H1 (cell line): ENCODE results near the gene KIF23. TPM values are rescaled to one million over a fixed set of nuclear protein-coding genes. Genes with fewer than 3 reads are reported as not detected.

Experiments
- CTCF ChIA-PET: fragments of 300-600 bp; sonication (Branson Sonifier 250); formaldehyde crosslinking; loops from one replicate; lab custom pipeline; 2021; ENCODE audit not compliant: partially characterized antibody; lab: Charles Lee
- POLR2A ChIA-PET: fragments of 300-600 bp; sonication (Branson Sonifier 250); formaldehyde crosslinking; loops from one replicate; lab custom pipeline; 2021; ENCODE audit warnings: inconsistent platforms; ENCODE audit not compliant: partially characterized antibody; lab: Charles Lee
- DNase-seq, 2 experiments: peaks; one replicate each; pipeline versions ENCODE4 v3.0.0 to v3.0.0-alpha.2; 2010 to 2022; ENCODE audit warnings: low spot score in 2 of 2, low read depth in 1 of 2, mixed read lengths in 1 of 2
- FAIRE-seq: peaks from 2 replicates; lab custom pipeline; 2011; peaks lifted over from hg19 to GRCh38; lab: Jason Lieb, UNC
- H2AFZ ChIP-seq: 2 replicates; pipeline ENCODE4 v1.8.1; 2012; ENCODE audit warnings: low read length, inconsistent platforms
- H2AK5ac ChIP-seq: 2 replicates; pipeline ENCODE4 v1.6.1; 2013; ENCODE audit warnings: low read depth, low read length
- H2BK120ac ChIP-seq: replicated peaks from 2 replicates; pipeline ENCODE3; 2013; ENCODE audit warnings: low read depth, low read length, inconsistent platforms
- H2BK12ac ChIP-seq: 2 replicates; pipeline ENCODE4 v1.6.1; 2013; ENCODE audit warnings: low read depth, low read length
- H2BK15ac ChIP-seq: 2 replicates; pipeline ENCODE4 v1.6.1; 2013; ENCODE audit warnings: low read length
- H2BK20ac ChIP-seq: 2 replicates; pipeline ENCODE4 v1.6.1; 2013; ENCODE audit warnings: low read length
- H2BK5ac ChIP-seq: 2 replicates; pipeline ENCODE4 v1.6.1; 2013; ENCODE audit warnings: low read depth, low read length
- H3K14ac ChIP-seq: 2 replicates; pipeline ENCODE4 v1.6.1; 2013; ENCODE audit warnings: inconsistent platforms; ENCODE audit not compliant: insufficient read length
- H3K18ac ChIP-seq: 2 replicates; pipeline ENCODE4 v1.6.1; 2013; ENCODE audit warnings: low read length; ENCODE audit errors: extremely low read depth
- H3K23ac ChIP-seq: 2 replicates; pipeline ENCODE4 v1.6.1; 2013; ENCODE audit warnings: inconsistent platforms; ENCODE audit not compliant: insufficient read length
- H3K23me2 ChIP-seq: 2 replicates; pipeline ENCODE4 v1.6.1; 2013; ENCODE audit warnings: low read depth, low read length
- H3K27ac ChIP-seq: 2 replicates; pipeline ENCODE4 v1.6.1; 2011; ENCODE audit warnings: low read depth, low read length, inconsistent platforms
- H3K27me3 ChIP-seq, 4 experiments: replicated peaks in 1 of 4; 1 replicate in 1 of 4; 2 replicates in 3 of 4; pipeline versions ENCODE4 v1.6.1 to v1.8.1; 2011 to 2013; ENCODE audit warnings: low read length in 3 of 4, mild to moderate bottlenecking in 3 of 4, inconsistent platforms in 2 of 4, mixed read lengths in 2 of 4, moderate library complexity in 1 of 4; ENCODE audit not compliant: control insufficient read depth in 3 of 4, insufficient read depth in 3 of 4; ENCODE audit errors: extremely low read depth in 1 of 4
- H3K36me3 ChIP-seq, 4 experiments: 2 replicates each; pipeline versions ENCODE4 v1.6.1 to v1.8.1; 2011 to 2013; ENCODE audit warnings: mild to moderate bottlenecking in 4 of 4, low read length in 3 of 4, moderate library complexity in 2 of 4, control low read depth in 1 of 4, inconsistent platforms in 1 of 4; ENCODE audit not compliant: insufficient read depth in 4 of 4, control insufficient read depth in 2 of 4
- H3K4ac ChIP-seq: replicated peaks from 2 replicates; pipeline ENCODE3; 2013; ENCODE audit warnings: low read length, low read depth, mixed read lengths, inconsistent platforms; ENCODE audit not compliant: insufficient read length
- H3K4me1 ChIP-seq, 4 experiments: replicated peaks in 1 of 4; 1 replicate in 1 of 4; 2 replicates in 3 of 4; pipeline versions ENCODE4 v1.6.1 to v1.8.1; 2011 to 2013; ENCODE audit warnings: low read length in 3 of 4, inconsistent platforms in 2 of 4, mixed read lengths in 1 of 4; ENCODE audit not compliant: insufficient read depth in 4 of 4, control insufficient read depth in 3 of 4
- H3K4me2 ChIP-seq, 2 experiments: 2 replicates each; pipeline versions ENCODE4 v1.6.1 to v1.8.1; 2011 to 2013; ENCODE audit warnings: low read depth in 2 of 2, low read length in 2 of 2, control low read depth in 1 of 2, inconsistent platforms in 1 of 2, mild to moderate bottlenecking in 1 of 2; ENCODE audit not compliant: insufficient read depth in 1 of 2
- H3K4me3 ChIP-seq, 4 experiments: fragments of 200-600, 300-600 bp in 1 of 4; sonication (generic), shearing (Covaris generic), sonication (Bioruptor Twin) in 1 of 4; 2 replicates each; pipeline versions ENCODE4 v1.5.1 to v1.8.1; 2011 to 2016; ENCODE audit warnings: low read length in 4 of 4, low read depth in 3 of 4, control low read depth in 2 of 4, inconsistent platforms in 2 of 4, mild to moderate bottlenecking in 2 of 4, mixed read lengths in 1 of 4, moderate library complexity in 1 of 4; ENCODE audit not compliant: insufficient read depth in 2 of 4; ENCODE audit errors: extremely low read depth in 1 of 4
- H3K56ac ChIP-seq: replicated peaks from 2 replicates; pipeline ENCODE3; 2013; ENCODE audit warnings: low read depth, mild to moderate bottlenecking, mixed read lengths, low read length, inconsistent platforms; ENCODE audit not compliant: insufficient read length
- H3K79me1 ChIP-seq: 2 replicates; pipeline ENCODE4 v1.6.1; 2013; ENCODE audit warnings: low read depth, low read length, control low read depth
- H3K79me2 ChIP-seq, 2 experiments: 2 replicates each; pipeline versions ENCODE4 v1.6.1 to v1.8.1; 2012 to 2013; ENCODE audit warnings: low read length in 2 of 2, mild to moderate bottlenecking in 2 of 2, inconsistent platforms in 1 of 2; ENCODE audit not compliant: insufficient read depth in 2 of 2, control insufficient read depth in 1 of 2
- H3K9ac ChIP-seq, 4 experiments: replicated peaks in 1 of 4; 1 replicate in 1 of 4; 2 replicates in 3 of 4; pipeline versions ENCODE4 v1.6.1 to v1.8.1; 2011 to 2013; ENCODE audit warnings: low read depth in 3 of 4, low read length in 3 of 4, control low read depth in 2 of 4, mild to moderate bottlenecking in 2 of 4, moderate library complexity in 2 of 4, inconsistent platforms in 1 of 4; ENCODE audit errors: extremely low read depth in 1 of 4
- H3K9me3 ChIP-seq, 2 experiments: 2 replicates each; pipeline versions ENCODE4 v1.6.1 to v1.8.1; 2012 to 2013; ENCODE audit warnings: mild to moderate bottlenecking in 2 of 2, moderate library complexity in 2 of 2, control low read depth in 1 of 2, inconsistent platforms in 1 of 2, low read depth in 1 of 2, low read length in 1 of 2, mixed read lengths in 1 of 2; ENCODE audit not compliant: insufficient read depth in 2 of 2
- H4K20me1 ChIP-seq, 2 experiments: replicated peaks in 1 of 2; 2 replicates each; pipeline versions ENCODE3 to v1.8.1; 2011 to 2013; ENCODE audit warnings: inconsistent platforms in 2 of 2, low read length in 2 of 2, mild to moderate bottlenecking in 1 of 2; ENCODE audit not compliant: insufficient read depth in 2 of 2, control insufficient read depth in 1 of 2
- H4K5ac ChIP-seq: 2 replicates; pipeline ENCODE4 v1.6.1; 2013; ENCODE audit warnings: low read length, low read depth, mixed read lengths, inconsistent platforms; ENCODE audit not compliant: insufficient read length
- H4K8ac ChIP-seq: 2 replicates; pipeline ENCODE4 v1.8.0; 2013; ENCODE audit warnings: mild to moderate bottlenecking, moderate library complexity, low read length, inconsistent platforms; ENCODE audit not compliant: insufficient read depth; ENCODE audit errors: extremely low read depth
- H4K91ac ChIP-seq: replicated peaks from 2 replicates; pipeline ENCODE3; 2013; ENCODE audit warnings: low read length, mixed read lengths, inconsistent platforms; ENCODE audit not compliant: insufficient read length
- CREB1 ChIP-seq: IDR thresholded peaks from 2 replicates; pipeline ENCODE4 v1.6.1; 2012; ENCODE audit warnings: inconsistent platforms
- HDAC2 ChIP-seq, 2 experiments: fragments of 300-600 bp in 1 of 2; sonication (generic) in 1 of 2; IDR thresholded peaks; 2 replicates each; pipeline ENCODE4 v1.6.1; 2011 to 2012; ENCODE audit warnings: low read depth in 2 of 2, low read length in 2 of 2, mild to moderate bottlenecking in 2 of 2, moderate library complexity in 2 of 2, borderline replicate concordance in 1 of 2, inconsistent platforms in 1 of 2
- HDAC6 ChIP-seq: IDR thresholded peaks from one replicate; pipeline ENCODE4 v1.7.1; 2012; ENCODE audit warnings: low read depth, mild to moderate bottlenecking, inconsistent platforms, low read length, moderate library complexity
- KDM1A ChIP-seq: fragments of 200-600, 300-600 bp; sonication (generic); IDR thresholded peaks from 2 replicates; pipeline ENCODE4 v1.7.1; 2016; ENCODE audit warnings: mild to moderate bottlenecking, low read length, borderline replicate concordance
- MAFK ChIP-seq: IDR thresholded peaks from 2 replicates; pipeline ENCODE4 v1.6.1; 2012; ENCODE audit warnings: low read depth, mild to moderate bottlenecking, improper control_type of control experiment, low read length
- SAP30 ChIP-seq: fragments of 300-600 bp; sonication (generic); IDR thresholded peaks from 2 replicates; pipeline ENCODE4 v1.7.1; 2012; ENCODE audit warnings: low read length, moderate library complexity, mild to moderate bottlenecking, inconsistent platforms; ENCODE audit not compliant: insufficient read depth, insufficient replicate concordance
- SIN3A ChIP-seq, 2 experiments: IDR thresholded peaks in 1 of 2; conservative IDR thresholded peaks in 1 of 2; 2 replicates each; pipeline ENCODE4 v1.6.1; 2011 to 2012; ENCODE audit warnings: low read length in 2 of 2, improper control_type of control experiment in 1 of 2, low read depth in 1 of 2, mild to moderate bottlenecking in 1 of 2
- SP2 ChIP-seq: IDR thresholded peaks from 2 replicates; pipeline ENCODE4 v1.6.1; 2012; ENCODE audit warnings: mild to moderate bottlenecking, low read length, inconsistent platforms
- WGBS, 2 experiments: shearing (Covaris generic) in 1 of 2; methylation state at CpG; one replicate each; pipeline versions ENCODE4 v1.1.6 to v1.1.7; 2013 to 2015; ENCODE audit warnings: low lambda C conversion rate in 2 of 2, mixed read lengths in 2 of 2, inconsistent platforms in 1 of 2, low coverage in 1 of 2, missing lambda C conversion rate in 1 of 2; ENCODE audit not compliant: insufficient replicate concordance in 2 of 2, insufficient coverage in 1 of 2, insufficient read length in 1 of 2; ENCODE audit errors: extremely low coverage in 1 of 2, missing lambda C conversion rate in 1 of 2; 5-methylcytosine and 5-hydroxymethylcytosine counted together
- polyA plus RNA-seq, 7 experiments: library from polyadenylated mRNA; depleted of rRNA in 3 of 7; stranded (reverse) in 5 of 7; unstranded in 2 of 7; fragments of >200 nt in 5 of 7; fragments of 200-250 nt in 2 of 7; gene quantifications; 1 replicate in 5 of 7; 2 replicates in 1 of 7; 4 replicates in 1 of 7; pipeline versions ENCODE4 v1.2.1 to v1.2.3, GENCODE V29; 2011 to 2013; ENCODE audit warnings: missing spikeins in 2 of 7, mixed read lengths in 2 of 7
- total RNA-seq: library from RNA; stranded (reverse); fragmentation: NEBNext Ultra II Directional; extraction: Animal tissue kit (Norgen Biotek cat#: 25700); gene quantifications from 2 replicates; pipeline ENCODE4 v1.2.1, GENCODE V29; 2021
- TF ChIP-seq, protein P1 (sequence below): IDR thresholded peaks from 2 replicates; pipeline ENCODE4 v1.6.1; 2012; ENCODE audit warnings: low read length, inconsistent platforms

KIF23 gene
- total and polyA plus RNA-seq, 2 of the 8 experiments (the other 6 are each of a cell fraction or from before 2014, with no cell fraction given), result 26.2 to 77.4 TPM

DNA sequence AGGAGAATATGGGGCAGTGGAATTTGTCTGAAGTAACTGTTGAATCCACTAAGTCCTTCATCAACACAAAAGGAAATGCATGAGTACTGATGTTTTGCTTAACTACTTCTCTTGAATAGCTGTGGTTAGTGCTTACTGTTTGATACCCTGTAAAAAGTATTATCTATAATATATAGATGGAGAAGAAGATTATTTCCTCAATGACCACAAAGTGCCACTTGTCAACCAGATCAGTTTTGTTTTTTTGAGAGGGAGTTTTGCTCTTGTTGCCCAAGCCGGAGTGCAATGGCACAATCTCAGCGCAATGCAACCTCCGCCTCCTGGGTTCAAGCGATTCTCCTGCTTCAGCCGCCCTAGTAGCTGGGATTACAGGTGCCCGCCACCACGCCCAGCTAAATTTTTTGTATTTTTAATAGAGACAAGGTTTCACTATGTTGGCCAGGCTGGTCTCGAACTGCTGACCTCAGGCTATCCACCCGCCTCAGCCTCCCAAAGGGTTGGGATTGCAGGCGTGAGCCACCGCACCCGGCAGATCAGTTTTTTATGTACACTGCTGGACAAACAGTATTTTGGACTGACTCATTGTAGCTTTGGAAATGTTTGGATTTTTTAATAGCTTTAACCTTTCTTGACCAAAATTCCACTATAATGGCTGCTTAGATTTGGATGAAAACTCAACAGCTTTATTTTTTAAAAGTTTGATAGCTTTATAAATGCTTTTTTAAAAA, 37.0 kb downstream of the KIF23 start:
- Histone ChIP-seq H2BK5ac (no peak overlapping the region), H4K91ac (no peak overlapping the region), H3K79me1 (peaks cover 3% of the 10 kb centered on the region; the same call in 1 of the 2 replicates), H2AK5ac (no peak overlapping the region), H4K5ac (no peak overlapping the region), H2BK15ac (no peak overlapping the region), H2AFZ (no peak overlapping the region), H4K8ac (no peak overlapping the region; the same call in 1 of the 2 replicates), H3K23me2 (peaks cover 7% of the 10 kb centered on the region; the same call in 1 of the 2 replicates), H3K9me3 (no peaks in the 10 kb centered on the region), H3K23ac (no peak overlapping the region), H3K27ac (no peak overlapping the region), H2BK20ac (no peak overlapping the region), H3K4me3 (peak overlapping the region in 1 of 4 experiments; percentile 91; a peak in 2 of 8 replicates), H3K9ac (no peak overlapping the region), H3K36me3 (peaks cover 15 to 54% (median 43%) of the 10 kb centered on the region in 4 experiments), H3K18ac (no peak overlapping the region), H3K4me1 (peaks cover 0 to 7% (median 1%) of the 10 kb centered on the region in 4 experiments; a peak in 3 of 7 replicates), H3K14ac (no peak overlapping the region), H3K4me2 (peak overlapping the region in 1 of 2 experiments; percentile 100; a peak in 2 of 4 replicates), H2BK12ac (no peak overlapping the region), H3K56ac (no peak overlapping the region), H2BK120ac (no peak overlapping the region), H3K27me3 (peaks cover 0 to 2% (median 0%) of the 10 kb centered on the region in 4 experiments; a peak in 1 of 7 replicates), H3K79me2 (peaks cover 14 to 32% of the 10 kb centered on the region in 2 experiments), H4K20me1 (peaks cover 20 to 24% of the 10 kb centered on the region in 2 experiments), H3K4ac (no peak overlapping the region)
- no peak for FAIRE-seq
- CTCF ChIA-PET, result interaction anchor here (0.8 to 2.4 kb wide), 4 partner anchors 13 to 19 kb away, joined by 3 to 10 read pairs (median 6); no protein-coding TSS in a partner anchor
- DNase-seq, result no peak
- 91% methylated on average over 12 of the region's 12 CpGs; no CpG with 5 or more reads in 1 of the 2 experiments for WGBS, 2 experiments
- POLR2A ChIA-PET, result interaction anchor here (0.6 to 9.7 kb wide), 11 partner anchors 8 to 1077 kb away, joined by 3 to 207 read pairs (median 19); partner anchors contain the start of genes KIF23 and TLE3
- TF ChIP-seq, protein P1, sequence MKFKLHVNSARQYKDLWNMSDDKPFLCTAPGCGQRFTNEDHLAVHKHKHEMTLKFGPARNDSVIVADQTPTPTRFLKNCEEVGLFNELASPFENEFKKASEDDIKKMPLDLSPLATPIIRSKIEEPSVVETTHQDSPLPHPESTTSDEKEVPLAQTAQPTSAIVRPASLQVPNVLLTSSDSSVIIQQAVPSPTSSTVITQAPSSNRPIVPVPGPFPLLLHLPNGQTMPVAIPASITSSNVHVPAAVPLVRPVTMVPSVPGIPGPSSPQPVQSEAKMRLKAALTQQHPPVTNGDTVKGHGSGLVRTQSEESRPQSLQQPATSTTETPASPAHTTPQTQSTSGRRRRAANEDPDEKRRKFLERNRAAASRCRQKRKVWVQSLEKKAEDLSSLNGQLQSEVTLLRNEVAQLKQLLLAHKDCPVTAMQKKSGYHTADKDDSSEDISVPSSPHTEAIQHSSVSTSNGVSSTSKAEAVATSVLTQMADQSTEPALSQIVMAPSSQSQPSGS, result no peak
- no peak for TF ChIP-seq KDM1A
- TF ChIP-seq SIN3A (conservative IDR thresholded peaks at IDR 0.05 in 1 of 2, IDR thresholded peaks at IDR 0.05 in 1 of 2; ENCODE audit: low read depth in 1 of 2, low read length in 2 of 2), result no peak
- no peak for TF ChIP-seq HDAC6
- TF ChIP-seq MAFK, result no peak
- TF ChIP-seq HDAC2 (IDR thresholded peaks at IDR 0.05; ENCODE audit: borderline replicate concordance in 1 of 2, low read depth in 2 of 2, low read length in 2 of 2), result no peak
- TF ChIP-seq SAP30, result no peak
- TF ChIP-seq SP2, result no peak
- no peak for TF ChIP-seq CREB1
